IPS-11a (cell line): ENCODE data around the gene CCDC66.

Source experiments
- H3K4me3 ChIP-seq: one replicate; pipeline ENCODE4 v1.5.1; 2013; ENCODE audit warnings: low read depth, low read length, control low read depth

Gene CCDC66

DNA sequence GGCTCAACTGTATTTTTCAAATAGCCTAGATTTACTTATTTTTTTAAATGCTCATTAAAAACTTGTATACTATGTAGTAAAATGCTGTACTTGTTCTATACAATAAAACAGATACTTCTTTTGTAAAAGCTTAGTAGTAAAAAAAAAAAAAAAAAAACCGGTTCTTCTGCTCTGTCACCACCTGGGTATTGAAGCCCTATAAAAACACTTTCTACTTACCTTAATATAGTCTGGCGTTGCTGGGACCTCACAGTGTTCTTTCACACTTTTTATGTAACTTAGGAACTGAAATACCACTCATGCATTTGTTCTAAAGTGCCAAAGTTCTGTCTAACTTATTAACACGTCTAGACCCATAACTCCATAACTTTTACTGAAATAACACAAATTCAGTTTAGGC, 64.7 kb downstream of the CCDC66 start:
- no peak overlapping the region for H3K4me3 ChIP-seq

DNA sequence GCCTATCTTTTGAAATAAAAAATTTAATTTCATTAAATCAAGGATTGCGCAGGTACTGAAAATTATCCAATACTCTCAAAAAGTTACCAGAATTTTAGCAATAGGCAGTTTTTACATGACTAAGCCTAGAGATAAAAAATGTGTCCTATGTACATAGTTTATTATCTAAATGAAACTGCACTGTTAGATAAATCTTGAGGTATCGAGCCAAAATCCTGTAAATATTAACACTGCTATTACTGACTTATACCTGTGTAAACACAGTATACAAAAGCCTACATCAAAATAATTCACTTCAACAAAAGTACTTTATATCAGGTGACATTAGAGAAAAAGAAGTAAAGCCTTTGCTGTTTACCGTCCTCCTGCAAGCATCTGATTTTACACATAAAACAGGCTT, 65.4 kb downstream of the CCDC66 start:
- H3K4me3 ChIP-seq: no peak overlapping the region

DNA sequence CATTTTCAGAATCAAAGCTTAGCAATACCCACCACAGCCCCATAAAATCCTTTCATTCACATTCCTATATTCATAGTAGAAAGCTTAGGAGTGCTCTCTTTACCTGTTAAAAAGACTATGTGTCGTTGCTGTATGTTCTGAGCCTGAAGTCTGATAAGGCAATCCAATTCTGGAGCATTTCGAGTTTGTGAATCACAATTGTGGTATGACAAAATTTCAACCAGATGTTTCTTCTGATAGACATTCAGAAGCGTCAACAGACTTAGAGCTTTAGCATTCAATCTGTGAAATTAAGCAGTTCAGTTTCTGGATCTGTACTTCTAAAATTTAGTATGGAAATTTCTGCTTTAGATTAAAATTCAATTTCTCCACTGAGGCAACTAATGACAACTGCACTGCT, 67.8 kb downstream of the CCDC66 start:
- no peak overlapping the region for H3K4me3 ChIP-seq

DNA sequence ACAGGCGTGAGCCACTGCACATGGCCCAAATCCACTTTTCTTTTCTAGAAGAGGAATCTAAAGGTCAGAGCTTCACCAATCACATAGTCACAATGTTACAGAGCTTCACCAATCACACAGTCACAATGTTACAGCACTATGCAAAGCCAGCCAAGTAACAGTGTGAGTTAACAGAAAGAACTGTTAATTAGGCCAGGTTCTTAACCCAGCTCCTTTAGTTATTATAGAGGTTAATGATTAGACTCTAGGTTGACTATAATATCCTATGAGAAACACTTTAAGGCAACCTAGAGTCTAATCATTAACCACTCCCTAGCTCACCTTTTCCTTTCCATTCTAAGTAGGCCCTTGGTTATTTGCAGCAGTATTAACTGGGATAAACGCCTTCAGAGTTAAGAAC, 72.1 kb downstream of the CCDC66 start:
- no peak overlapping the region for H3K4me3 ChIP-seq

DNA sequence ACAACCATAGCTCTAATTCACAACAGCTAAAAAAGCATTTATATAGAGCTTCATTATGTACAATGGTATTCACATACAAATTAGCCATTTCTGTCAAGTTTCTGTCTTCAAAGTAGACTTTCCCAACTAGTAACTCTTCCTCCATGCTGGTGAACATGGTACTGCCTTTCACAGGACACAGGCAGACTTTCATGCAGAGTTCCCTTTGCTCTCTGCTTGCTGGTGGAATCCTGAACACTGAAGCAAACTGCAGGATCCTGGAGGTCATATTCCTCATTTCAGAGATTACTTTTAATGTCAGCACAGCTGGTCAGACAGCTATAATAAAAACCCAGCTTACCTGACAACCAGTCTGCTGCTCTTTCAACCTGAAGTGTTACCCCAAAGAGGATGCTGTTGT, 72.5 kb downstream of the CCDC66 start:
- no peak overlapping the region for H3K4me3 ChIP-seq

DNA sequence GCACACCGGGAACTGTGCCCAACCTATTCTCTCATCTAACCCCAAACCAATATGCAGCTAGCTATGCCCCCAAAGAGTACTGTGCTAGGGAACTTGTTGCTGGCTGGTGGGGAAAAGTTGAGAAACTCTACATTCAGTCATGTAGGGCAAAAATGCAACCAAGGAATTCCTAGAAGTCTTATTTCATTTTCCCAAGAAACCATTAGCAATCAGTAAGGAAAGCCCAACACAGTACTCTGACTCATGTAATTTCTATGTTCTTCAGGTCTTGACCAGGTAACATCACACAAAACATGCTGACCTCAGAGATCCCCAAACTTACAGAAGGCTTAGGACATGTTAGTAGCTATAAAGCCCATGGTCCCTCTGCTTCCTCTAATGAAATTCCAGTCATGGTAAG, 74.0 kb downstream of the CCDC66 start:
- no peak overlapping the region for H3K4me3 ChIP-seq

DNA sequence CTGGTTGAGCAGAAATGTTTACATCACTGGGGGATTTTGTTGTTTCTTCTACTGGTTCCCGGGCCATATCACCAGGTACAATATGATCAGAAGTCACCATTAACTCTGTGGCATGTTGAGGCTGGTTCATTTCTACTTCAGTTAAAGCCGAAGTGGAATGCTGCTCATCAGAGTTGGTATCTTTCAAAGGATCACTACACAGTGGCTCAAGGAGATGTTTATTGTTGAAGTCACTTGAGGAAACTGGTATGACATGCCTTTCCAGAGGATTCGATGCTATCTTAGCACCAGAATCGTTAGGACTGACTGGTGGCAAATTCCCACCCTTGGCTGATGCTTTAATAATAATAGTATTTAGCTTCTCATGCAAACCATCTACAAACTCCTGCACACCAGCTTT, 76.2 kb downstream of the CCDC66 start:
- H3K4me3 ChIP-seq: no peak overlapping the region

DNA sequence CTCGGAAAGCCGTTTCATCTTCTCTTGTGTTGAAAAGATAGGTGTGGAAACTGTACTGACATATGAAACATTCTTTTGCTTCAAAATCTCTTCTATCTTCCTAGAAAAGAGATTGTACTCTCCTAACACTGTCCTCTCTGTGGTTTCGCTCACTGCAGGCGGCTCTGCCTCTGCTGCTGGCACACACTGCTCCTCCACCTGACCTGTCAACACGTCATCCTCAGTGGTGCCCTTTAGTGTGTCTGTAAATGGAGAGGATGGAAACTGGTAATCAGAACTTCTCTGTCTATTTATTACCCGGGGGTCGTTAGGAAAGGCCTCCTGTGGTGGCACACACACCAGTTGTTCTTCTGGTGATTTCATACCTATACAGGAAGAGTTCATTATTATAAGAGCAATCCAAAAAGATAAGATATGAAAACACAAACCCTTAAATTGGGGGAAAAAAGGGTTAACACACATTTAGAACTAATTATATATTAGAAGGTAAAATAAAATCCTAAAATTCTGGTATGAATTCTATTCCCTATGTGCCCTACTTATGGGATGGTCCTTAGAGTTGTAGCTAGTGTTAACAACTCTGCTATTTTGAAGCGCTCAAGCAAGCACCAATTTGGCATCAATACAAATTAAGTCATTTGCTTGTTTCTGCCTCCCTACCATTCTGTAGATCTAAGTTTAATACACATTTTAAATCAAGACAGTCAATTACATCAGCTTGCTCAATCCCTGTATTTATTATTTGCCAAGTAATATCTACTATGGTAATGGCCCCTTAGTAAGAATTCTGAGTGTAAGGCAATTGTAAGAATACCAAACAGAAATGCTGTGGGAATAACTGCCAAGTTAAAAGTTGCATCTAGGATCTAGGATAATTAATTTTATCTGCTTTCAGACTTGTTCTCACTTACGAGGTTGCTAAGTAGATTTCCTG, 76.9 kb downstream of the CCDC66 start:
- H3K4me3 ChIP-seq: no peak overlapping the region

DNA sequence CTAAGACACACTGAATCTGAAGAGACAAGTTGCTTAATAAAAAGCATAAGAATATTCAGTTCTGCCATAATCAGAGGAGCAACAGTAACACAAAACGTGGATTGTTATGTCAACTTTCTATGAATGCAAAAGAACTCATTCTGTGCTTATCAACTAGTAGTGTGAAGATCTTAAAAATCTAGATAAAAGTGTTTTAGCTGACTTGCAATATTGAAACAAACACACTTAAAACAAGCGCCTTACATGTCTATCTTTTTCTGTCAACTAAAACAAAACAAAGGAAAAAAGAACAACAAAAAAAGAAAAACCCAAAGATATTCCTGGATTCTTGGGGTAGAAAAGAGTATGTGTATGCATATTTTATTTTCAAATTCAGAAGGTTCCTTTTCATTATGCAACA, 88.4 kb downstream of the CCDC66 start:
- H3K4me3 ChIP-seq: no peak overlapping the region

DNA sequence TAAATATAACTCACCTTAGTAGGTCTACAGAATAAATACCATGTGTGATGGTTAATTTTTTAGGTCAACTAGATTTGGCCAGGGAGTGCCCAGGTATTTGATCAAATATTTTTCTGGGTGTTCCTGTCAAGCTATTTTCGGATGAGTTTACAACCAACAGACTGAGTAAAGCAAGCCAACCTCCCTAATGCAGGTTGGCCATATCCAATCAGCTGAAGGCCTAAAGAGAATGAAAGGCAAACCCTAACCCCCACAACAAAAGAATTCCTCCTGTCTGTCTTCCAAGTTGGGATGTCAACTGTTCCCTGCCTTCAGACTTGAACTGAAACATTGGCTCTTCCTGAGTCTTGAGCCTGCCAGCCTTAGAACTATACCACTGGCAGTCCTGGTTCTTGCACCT, 97.5 kb downstream of the CCDC66 start:
- H3K4me3 ChIP-seq: no peak overlapping the region

DNA sequence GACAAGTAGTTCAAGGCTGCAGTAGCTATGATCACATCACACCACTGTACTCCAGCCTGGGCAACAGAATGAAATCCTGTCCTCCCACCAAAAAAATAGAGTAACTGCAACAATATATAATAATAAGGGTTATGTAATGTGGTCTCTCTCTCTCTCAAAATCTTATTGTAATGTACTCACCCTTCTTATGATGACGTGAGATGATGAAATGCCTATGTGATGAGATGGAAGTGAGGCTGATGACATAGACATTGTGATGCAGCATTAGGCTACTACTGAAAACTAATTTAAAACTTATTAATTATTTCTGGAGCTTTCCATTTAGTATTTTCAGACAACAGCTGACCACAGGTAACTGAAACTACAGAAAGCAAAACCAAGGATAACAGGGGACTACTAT, 98.7 kb downstream of the CCDC66 start:
- no peak overlapping the region for H3K4me3 ChIP-seq

DNA sequence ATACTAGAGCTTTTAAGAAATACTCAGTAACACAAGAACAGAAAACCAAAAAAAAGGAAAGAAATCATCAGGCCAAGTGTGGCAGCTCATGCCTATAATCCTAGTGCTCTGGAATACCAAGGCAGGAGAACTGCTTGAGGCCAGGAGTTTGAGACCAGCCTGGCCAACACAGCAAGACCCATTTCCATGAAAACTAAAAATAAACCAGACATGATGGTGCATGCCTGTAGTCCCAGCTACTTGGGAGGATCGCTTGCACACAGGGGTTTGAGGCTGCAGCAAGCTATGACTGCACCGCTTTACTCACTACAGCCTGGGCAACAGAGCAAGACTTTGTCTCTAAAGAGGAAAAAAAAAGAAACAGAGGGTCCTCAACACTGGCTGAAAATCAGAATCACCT, 107.8 kb downstream of the CCDC66 start:
- H3K4me3 ChIP-seq: no peak overlapping the region

DNA sequence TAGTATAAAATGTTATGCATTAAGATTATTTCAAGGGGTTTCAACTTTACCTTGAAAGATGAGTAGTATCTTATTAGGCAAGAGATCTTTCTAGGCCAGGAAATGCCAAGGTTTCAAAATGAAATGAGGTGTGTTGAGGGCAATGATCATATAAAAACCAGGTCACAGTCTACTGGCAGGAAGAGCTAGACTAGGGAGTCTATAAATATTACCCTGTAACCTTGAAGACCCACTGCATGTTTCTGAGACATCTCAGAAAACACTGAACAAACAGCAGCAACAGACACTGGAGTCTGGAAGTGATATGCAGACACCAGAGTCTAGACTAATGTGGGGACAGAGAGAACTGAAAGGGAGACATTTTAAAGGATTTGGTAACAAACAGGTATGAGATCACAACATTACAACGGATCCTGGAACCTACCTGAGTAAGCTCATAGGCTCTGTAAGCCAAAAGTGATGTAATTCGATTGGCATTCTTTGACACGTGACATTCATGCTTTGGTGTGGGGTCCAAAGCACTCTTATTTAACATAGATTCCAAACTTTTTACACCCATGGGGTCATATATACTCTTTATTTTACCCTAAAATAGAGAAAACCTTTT, 111.1 kb downstream of the CCDC66 start:
- no peak overlapping the region for H3K4me3 ChIP-seq
